NCI-H2196 (cell line): ENCODE measurements around the gene SLC17A7.
"Not testable (repeated sequence)": the region's sequence is repeated elsewhere in the genome, so short reads cannot be mapped to it uniquely, and the experiment has no call there.

ENCODE experiments used
- DNase-seq: peaks from one replicate; lab custom pipeline; 2025; ENCODE audit not compliant: unreplicated experiment; lab: John Stamatoyannopoulos, UW

Gene SLC17A7

GRCh38 chr19:49470615-49470978 lies 29.3 kb upstream of the SLC17A7 start:
- no peak for DNase-seq

- no peak for DNase-seq
These were observed 28.7 kb upstream of the SLC17A7 start for GRCh38 chr19:49469828-49470614.

GRCh38 chr19:49468746-49469447 lies 27.6 kb upstream of the SLC17A7 start:
- DNase-seq = peak; percentile 47

- DNase-seq = no peak
These were observed 26.9 kb upstream of the SLC17A7 start for GRCh38 chr19:49468199-49468598.

- DNase-seq = no peak
These were observed 24.0 kb upstream of the SLC17A7 start for GRCh38 chr19:49465371-49465770.

GRCh38 chr19:49463960-49464740 lies 22.8 kb upstream of the SLC17A7 start:
- DNase-seq = no peak

- DNase-seq = no peak
These were observed 21.2 kb upstream of the SLC17A7 start for GRCh38 chr19:49462492-49462891.

- DNase-seq = no peak
These were observed 20.3 kb upstream of the SLC17A7 start for GRCh38 chr19:49461656-49462055.

- DNase-seq = not testable (repeated sequence)
These were observed 19.8 kb upstream of the SLC17A7 start for GRCh38 chr19:49461130-49461529.

- DNase-seq = no peak
These were observed 18.1 kb upstream of the SLC17A7 start for GRCh38 chr19:49459388-49459787.

- DNase-seq = no peak
These were observed 17.2 kb upstream of the SLC17A7 start for GRCh38 chr19:49458567-49458903.

GRCh38 chr19:49456326-49456725 lies 15.0 kb upstream of the SLC17A7 start:
- DNase-seq = no peak

- no peak for DNase-seq
These were observed 14.4 kb upstream of the SLC17A7 start for GRCh38 chr19:49455773-49456172.

GRCh38 chr19:49453757-49454240 lies 12.5 kb upstream of the SLC17A7 start:
- no peak for DNase-seq

GRCh38 chr19:49453013-49453756 lies 11.9 kb upstream of the SLC17A7 start, which contains the start of gene ALDH16A1:
Gene ALDH16A1, plus strand, starts transcription at chr19:49453225. Its CDS starts 107 bp downstream, at chr19:49453332.
- DNase-seq = peak; percentile 98

GRCh38 chr19:49451430-49452181 lies 10.3 kb upstream of the SLC17A7 start, which contains the start of gene PIH1D1:
Gene PIH1D1, minus strand, starts transcription at chr19:49451814. Its CDS starts 240 bp downstream, at chr19:49451574.
- DNase-seq = peak; percentile 97

- DNase-seq = no peak
These were observed 9.1 kb upstream of the SLC17A7 start for GRCh38 chr19:49450405-49450804.

- DNase-seq = no peak
These were observed 7.1 kb upstream of the SLC17A7 start for GRCh38 chr19:49448432-49448786.

- peak; percentile 10 for DNase-seq
These were observed 6.4 kb upstream of the SLC17A7 start for GRCh38 chr19:49447485-49448431.
